Caco-2 (cell line): ENCODE data around the gene TPST2. TPM values are rescaled to one million over a fixed set of nuclear protein-coding genes. Genes with fewer than 3 reads are reported as not detected.

Experiments used
- BruUV-seq: library from RNA; stranded (reverse); fragments of 400-500 nt; replicated peaks from 2 replicates; lab custom pipeline; 2021; lab: Mats Ljungman, UMichigan
- CTCF ChIA-PET: fragments of 300-600 bp; sonication (Branson Sonifier 250); formaldehyde crosslinking; loops from one replicate; lab custom pipeline; 2022; ENCODE audit warnings: antibody characterized with exemption; lab: Charles Lee
- POLR2A ChIA-PET: fragments of 300-600 bp; sonication (Branson Sonifier 250); formaldehyde crosslinking; loops from one replicate; lab custom pipeline; 2022; ENCODE audit warnings: antibody characterized with exemption; lab: Charles Lee
- DNase-seq, 2 experiments: peaks; one replicate each; pipeline versions ENCODE4 v3.0.0 to v3.0.0-alpha.2; 2020 to 2022
- H3K27me3 ChIP-seq: replicated peaks from 2 replicates; pipeline ENCODE4 v1.6.0; 2011; ENCODE audit warnings: low read length; ENCODE audit not compliant: control insufficient read depth, insufficient read depth
- H3K36me3 ChIP-seq: 2 replicates; pipeline ENCODE4 v1.5.1; 2011; ENCODE audit warnings: low read length; ENCODE audit not compliant: control insufficient read depth, insufficient read depth
- H3K4me1 ChIP-seq: fragments of 250-450 bp; sonication (Bioruptor Pico); 2 replicates; pipeline ENCODE4 v1.5.1; 2020; ENCODE audit warnings: mild to moderate bottlenecking
- H3K4me3 ChIP-seq: 2 replicates; pipeline ENCODE4 v1.5.1; 2011; ENCODE audit warnings: low read depth, mild to moderate bottlenecking, control low read depth, low read length
- H3K9me3 ChIP-seq: fragments of 250-450 bp; sonication (Bioruptor Pico); 2 replicates; pipeline ENCODE4 v1.5.1; 2020; ENCODE audit warnings: mild to moderate bottlenecking, moderate library complexity
- H3K27ac Mint-ChIP-seq: one replicate; pipeline ENCODE4 v1.8.0; 2022; ENCODE audit warnings: mixed read lengths; ENCODE audit not compliant: unreplicated experiment
- H3K27me3 Mint-ChIP-seq: one replicate; pipeline ENCODE4 v1.8.0; 2022; ENCODE audit warnings: mixed read lengths; ENCODE audit not compliant: insufficient read depth, unreplicated experiment
- H3K36me3 Mint-ChIP-seq: one replicate; pipeline ENCODE4 v1.8.0; 2022; ENCODE audit warnings: mild to moderate bottlenecking, mixed read lengths; ENCODE audit not compliant: insufficient read depth, unreplicated experiment
- H3K4me1 Mint-ChIP-seq: one replicate; pipeline ENCODE4 v1.8.0; 2022; ENCODE audit warnings: low read depth, mixed read lengths; ENCODE audit not compliant: unreplicated experiment
- H3K4me3 Mint-ChIP-seq: one replicate; pipeline ENCODE4 v1.8.0; 2022; ENCODE audit warnings: mild to moderate bottlenecking, moderate library complexity, mixed read lengths; ENCODE audit not compliant: unreplicated experiment
- H3K9me3 Mint-ChIP-seq: one replicate; pipeline ENCODE4 v1.8.0; 2022; ENCODE audit warnings: mixed read lengths; ENCODE audit not compliant: unreplicated experiment
- CTCF ChIP-seq, 2 experiments: fragments of 200-600 bp in 1 of 2; IDR thresholded peaks; 1 replicate in 1 of 2; 2 replicates in 1 of 2; pipeline versions ENCODE4 v1.5.1 to v1.8.0; 2011 to 2022; ENCODE audit warnings: antibody characterized with exemption in 1 of 2, control low read depth in 1 of 2, inconsistent platforms in 1 of 2, low read depth in 1 of 2, low read length in 1 of 2, mild to moderate bottlenecking in 1 of 2, moderate library complexity in 1 of 2; ENCODE audit not compliant: insufficient read depth in 1 of 2, severe bottlenecking in 1 of 2, unreplicated experiment in 1 of 2
- intact Hi-C: fragments of 100-400 bp; cut with micrococcal nuclease; formaldehyde crosslinking; loops from one replicate; pipeline ENCODE4 v1.10.0; 2022; ENCODE audit not compliant: unreplicated experiment
- total RNA-seq: library from RNA; stranded (reverse); gene quantifications from 2 replicates; pipeline ENCODE4 v1.2.3, GENCODE V29; 2022

Gene TPST2
- total RNA-seq, 1 experiment from 2014 or later = 9.5 TPM

- Histone ChIP-seq H3K4me3 (no peak overlapping the region), H3K27me3 (no peaks in the 10 kb centered on the region), H3K9me3 (no peaks in the 10 kb centered on the region), H3K36me3 (no peaks in the 10 kb centered on the region), H3K4me1 (peaks cover 7% of the 10 kb centered on the region)
- H3K4me1 Mint-ChIP-seq = peaks cover 8% of the 10 kb centered on the region
- no peak for DNase-seq
- TF ChIP-seq CTCF (IDR thresholded peaks at IDR 0.05; ENCODE audit: insufficient read depth in 1 of 2, low read depth in 1 of 2, low read length in 1 of 2, severe bottlenecking in 1 of 2, unreplicated experiment in 1 of 2) = no peak
- no peaks in the 10 kb centered on the region for H3K27me3 Mint-ChIP-seq
- no peak overlapping the region for H3K27ac Mint-ChIP-seq
- no peak overlapping the region for H3K4me3 Mint-ChIP-seq
- ChIA-PET CTCF (interaction anchor here (0.6 kb wide), 1 partner anchor 34 kb away, joined by 4 read pairs; no protein-coding TSS in a partner anchor), POLR2A (no interaction called here)
- no TSS peak for BruUV-seq
- no peaks in the 10 kb centered on the region for H3K9me3 Mint-ChIP-seq
- H3K36me3 Mint-ChIP-seq = no peaks in the 10 kb centered on the region
- intact Hi-C loops = no loop called here
These were observed 12.9 kb downstream of the TPST2 start for GRCh38 chr22:26577081-26577480.

- ChIA-PET POLR2A (no interaction called here), CTCF (interaction anchor here (0.6 kb wide), 1 partner anchor 35 kb away, joined by 4 read pairs; no protein-coding TSS in a partner anchor)
- TF ChIP-seq CTCF (IDR thresholded peaks at IDR 0.05; ENCODE audit: insufficient read depth in 1 of 2, low read depth in 1 of 2, low read length in 1 of 2, severe bottlenecking in 1 of 2, unreplicated experiment in 1 of 2) = no peak
- H3K9me3 ChIP-seq = no peaks in the 10 kb centered on the region
- Mint-ChIP-seq H3K36me3 (no peaks in the 10 kb centered on the region), H3K4me3 (no peak overlapping the region), H3K27ac (no peak overlapping the region), H3K4me1 (peaks cover 8% of the 10 kb centered on the region), H3K27me3 (no peaks in the 10 kb centered on the region), H3K9me3 (no peaks in the 10 kb centered on the region)
- H3K4me3 ChIP-seq = no peak overlapping the region
- H3K27me3 ChIP-seq = no peaks in the 10 kb centered on the region
- H3K36me3 ChIP-seq = no peaks in the 10 kb centered on the region
- intact Hi-C loops = no loop called here
- BruUV-seq = no TSS peak
- H3K4me1 ChIP-seq = peaks cover 7% of the 10 kb centered on the region
- DNase-seq = no peak
These were observed 13.8 kb downstream of the TPST2 start for GRCh38 chr22:26576026-26576680.

GRCh38 chr22:26574001-26574723, 15.8 kb downstream of the TPST2 start:
- POLR2A ChIA-PET = no interaction called here
- Mint-ChIP-seq H3K4me3 (no peak overlapping the region), H3K9me3 (no peaks in the 10 kb centered on the region), H3K27me3 (no peaks in the 10 kb centered on the region), H3K36me3 (no peaks in the 10 kb centered on the region), H3K4me1 (peaks cover 8% of the 10 kb centered on the region), H3K27ac (no peak overlapping the region)
- no TSS peak for BruUV-seq
- intact Hi-C loops = no loop called here
- no peaks in the 10 kb centered on the region for H3K27me3 ChIP-seq
- H3K4me3 ChIP-seq = no peak overlapping the region
- DNase-seq = no peak
- no peaks in the 10 kb centered on the region for H3K9me3 ChIP-seq
- TF ChIP-seq CTCF (IDR thresholded peaks at IDR 0.05; ENCODE audit: insufficient read depth in 1 of 2, low read depth in 1 of 2, low read length in 1 of 2, severe bottlenecking in 1 of 2, unreplicated experiment in 1 of 2) = no peak
- CTCF ChIA-PET = no interaction called here
- H3K4me1 ChIP-seq = peaks cover 7% of the 10 kb centered on the region
- H3K36me3 ChIP-seq = no peaks in the 10 kb centered on the region
